GM21717 (cell line): Measurements from ENCODE around the gene CACNA2D4.

Source experiments
- ATAC-seq: cut with Tn5 transposase; IDR thresholded peaks from one replicate; pipeline ENCODE4 v1.9.1; 2021; ENCODE audit warnings: mild to moderate bottlenecking, moderate library complexity; ENCODE audit not compliant: unreplicated experiment

Gene CACNA2D4

DNA sequence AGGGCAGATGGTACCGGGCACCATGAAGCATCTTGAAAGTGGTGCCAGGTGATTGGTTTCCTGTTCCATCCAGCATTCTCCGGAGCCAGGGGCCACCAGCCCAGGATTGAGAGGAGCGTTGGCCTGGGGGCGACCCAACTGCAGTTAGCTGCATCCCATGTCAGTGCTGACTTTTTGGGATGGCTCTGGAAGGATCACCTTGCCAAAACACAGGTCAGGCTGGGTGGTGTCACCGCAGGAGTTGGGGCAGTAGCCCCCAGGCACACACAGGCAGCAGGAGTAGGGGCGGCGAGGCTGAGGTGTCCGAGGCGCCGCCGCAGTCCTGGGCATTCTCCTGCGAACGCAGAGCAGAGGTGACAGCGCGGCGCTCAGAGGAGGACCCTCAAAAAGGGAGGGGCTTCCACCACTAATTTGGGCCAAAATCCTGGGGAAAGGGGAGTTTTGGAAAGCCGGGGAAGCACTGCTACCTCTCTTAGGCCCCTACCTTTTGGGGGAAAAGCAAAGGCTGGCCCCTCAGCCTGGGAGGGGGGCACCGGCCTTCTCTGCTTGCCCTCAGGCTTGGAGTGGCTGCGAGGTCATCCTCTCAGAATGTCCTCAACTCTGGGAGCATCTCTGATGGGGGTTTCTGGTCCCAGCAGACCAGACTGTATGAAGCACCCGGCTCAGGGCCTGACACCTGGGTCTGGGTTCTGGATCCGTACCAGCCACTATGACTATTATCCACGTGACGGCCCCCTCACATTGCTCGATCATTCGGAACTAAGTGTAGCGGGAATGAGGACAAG lies 124.8 kb downstream of the CACNA2D4 start:
- no peak for ATAC-seq

- no peak for ATAC-seq
Measured at GRCh38 chr12:1792406-1792805, 126.0 kb downstream of the CACNA2D4 start.

GRCh38 chr12:1791104-1791841 lies 127.2 kb downstream of the CACNA2D4 start:
- ATAC-seq: no peak

DNA sequence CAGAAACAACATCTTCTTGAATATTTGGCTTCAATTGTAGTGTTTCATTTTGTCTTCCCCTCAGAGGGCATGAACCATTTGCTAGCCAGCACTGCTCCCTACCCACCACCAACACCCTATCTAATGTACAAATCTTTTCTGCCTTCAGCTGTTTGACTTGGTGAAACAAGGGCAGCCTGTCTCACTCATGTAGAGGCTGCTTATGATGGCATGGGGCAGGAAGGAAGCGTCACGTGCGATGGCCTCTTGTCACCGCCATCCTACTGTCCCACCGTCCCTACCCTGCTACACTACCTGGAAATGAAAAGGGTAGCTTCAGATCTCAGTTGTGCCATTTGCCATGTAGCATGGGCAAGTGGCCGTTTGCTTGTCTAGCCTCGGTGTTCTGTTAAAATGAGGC lies 128.0 kb downstream of the CACNA2D4 start:
- no peak for ATAC-seq

DNA sequence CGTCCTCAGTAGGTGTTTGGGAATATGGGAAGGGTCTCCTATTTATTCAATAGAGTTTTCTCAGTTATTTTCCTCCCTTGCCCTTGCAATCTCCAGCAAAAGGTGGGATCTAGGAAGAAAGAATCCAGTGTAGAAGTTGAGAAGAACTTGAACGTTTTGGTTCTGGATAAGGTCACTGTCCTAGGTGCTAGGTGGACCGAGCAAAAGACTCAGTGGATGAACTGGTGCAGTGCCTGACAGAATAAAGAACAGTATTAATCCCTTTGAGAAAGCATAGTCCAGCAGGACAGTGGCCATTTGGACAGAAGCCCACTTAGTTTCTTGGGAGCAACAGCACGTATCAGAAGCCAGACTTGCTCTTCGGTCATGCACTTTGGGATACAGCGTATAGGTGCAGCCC lies 130.7 kb downstream of the CACNA2D4 start:
- no peak for ATAC-seq

GRCh38 chr12:1782215-1782614 lies 136.2 kb downstream of the CACNA2D4 start:
- ATAC-seq: no peak

GRCh38 chr12:1781772-1782171 lies 136.7 kb downstream of the CACNA2D4 start:
- no peak for ATAC-seq

DNA sequence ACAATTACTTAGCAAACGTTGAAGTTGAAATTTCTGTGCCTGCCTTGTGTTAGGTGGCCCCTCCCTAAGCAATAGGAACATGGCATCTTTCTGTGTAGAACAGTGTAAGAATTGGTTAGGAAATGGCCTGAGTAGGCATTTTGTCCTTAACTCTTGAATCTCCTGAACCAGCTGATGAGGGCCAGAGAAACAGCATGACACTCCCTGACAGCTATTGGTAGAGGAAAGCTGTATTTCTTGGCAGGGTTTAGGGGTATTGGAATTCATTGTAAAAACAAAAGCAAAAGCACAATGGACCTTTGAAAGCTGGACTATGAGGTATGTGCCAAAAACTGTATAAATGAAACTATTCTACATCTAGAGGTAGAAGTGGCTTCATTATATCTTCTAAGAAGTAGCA lies 138.7 kb downstream of the CACNA2D4 start:
- ATAC-seq: no peak

- no peak for ATAC-seq
Measured at GRCh38 chr12:1778911-1779310, 139.5 kb downstream of the CACNA2D4 start.

DNA sequence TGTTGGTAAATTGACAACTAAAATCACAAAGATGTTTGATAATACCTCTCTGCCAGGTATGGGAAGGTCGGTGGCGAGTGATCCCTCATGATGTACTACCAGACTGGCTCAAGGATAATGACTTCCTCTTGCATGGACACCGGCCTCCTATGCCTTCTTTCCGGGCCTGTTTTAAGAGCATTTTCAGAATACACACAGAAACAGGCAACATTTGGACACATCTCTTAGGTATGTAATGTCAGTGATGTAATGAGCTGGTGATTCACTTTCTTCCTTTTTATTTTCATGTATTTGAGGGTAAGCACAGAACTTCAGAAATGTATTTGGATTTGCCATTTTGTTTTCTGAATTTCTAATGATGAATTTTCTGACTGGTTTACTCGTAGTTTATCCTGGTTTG lies 140.7 kb downstream of the CACNA2D4 start:
- ATAC-seq: no peak

GRCh38 chr12:1776170-1776921 lies 142.1 kb downstream of the CACNA2D4 start:
- ATAC-seq: no peak

DNA sequence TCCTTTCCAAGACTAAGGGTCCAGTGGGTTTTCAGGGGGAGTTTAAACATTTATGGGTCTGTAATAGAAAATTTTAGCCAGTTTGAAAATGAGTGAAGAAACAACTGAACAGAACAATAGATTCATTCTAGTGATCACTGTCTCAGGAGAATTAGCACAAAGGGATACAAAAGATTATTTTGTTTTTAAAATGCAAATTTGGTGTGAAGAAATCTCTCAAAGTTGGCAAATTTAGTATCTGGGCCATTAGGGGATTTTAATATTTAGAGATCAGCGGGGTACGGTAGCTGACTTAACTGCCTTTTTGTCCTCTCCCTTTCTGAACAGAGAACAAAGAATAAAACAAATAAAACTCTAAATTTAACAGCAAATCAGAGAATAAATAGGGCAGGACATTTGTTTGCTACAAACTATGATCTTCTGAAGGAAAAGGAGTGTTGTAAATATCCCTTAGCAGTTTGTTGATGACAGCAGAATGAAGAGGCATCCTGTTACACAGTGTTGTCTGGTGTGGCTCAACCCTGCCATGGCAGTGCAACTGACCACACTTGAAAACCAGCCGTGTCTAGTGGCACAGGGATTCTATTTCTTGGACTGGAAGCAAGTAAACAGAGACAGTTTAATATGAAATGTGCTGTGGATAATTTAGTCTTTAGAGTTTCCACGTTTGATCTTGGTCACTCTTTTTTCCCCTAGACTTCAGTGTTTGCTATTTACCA lies 144.4 kb downstream of the CACNA2D4 start:
- no peak for ATAC-seq

- no peak for ATAC-seq
Measured at GRCh38 chr12:1769809-1770494, 148.5 kb downstream of the CACNA2D4 start.

- no peak for ATAC-seq
Measured at GRCh38 chr12:1768615-1769014, 149.8 kb downstream of the CACNA2D4 start.

DNA sequence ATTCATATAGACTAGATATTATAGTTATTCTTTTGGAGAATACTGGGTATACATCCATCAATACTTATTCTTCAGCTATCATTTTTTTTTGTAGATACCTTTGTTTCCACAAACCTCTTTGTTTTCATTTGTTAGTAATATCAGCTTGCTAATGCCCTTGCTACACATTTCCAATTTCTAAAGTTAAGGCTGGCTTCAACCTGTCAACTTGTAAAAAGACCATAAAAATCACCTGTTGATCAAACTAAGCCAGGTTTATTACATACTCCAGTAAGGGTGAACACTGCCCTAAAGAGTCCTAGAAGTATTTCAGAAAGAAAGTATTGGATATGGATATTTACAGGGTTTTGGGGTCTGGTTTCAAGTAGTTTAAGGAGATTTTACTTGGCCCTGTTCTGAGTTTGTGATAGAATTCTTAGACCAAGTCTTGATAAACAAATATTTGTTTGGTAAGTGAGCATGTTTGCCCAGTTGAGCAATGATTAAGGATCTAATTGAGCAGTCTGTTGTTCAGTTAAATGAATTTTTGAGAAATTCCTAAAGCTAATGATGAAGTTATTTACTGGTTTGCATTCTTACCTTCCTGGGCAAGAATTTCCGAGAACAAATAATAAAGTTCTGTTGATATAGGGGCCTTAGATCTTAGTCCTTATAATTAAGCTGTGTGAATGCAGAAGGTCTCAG lies 150.9 kb downstream of the CACNA2D4 start:
- ATAC-seq: no peak

DNA sequence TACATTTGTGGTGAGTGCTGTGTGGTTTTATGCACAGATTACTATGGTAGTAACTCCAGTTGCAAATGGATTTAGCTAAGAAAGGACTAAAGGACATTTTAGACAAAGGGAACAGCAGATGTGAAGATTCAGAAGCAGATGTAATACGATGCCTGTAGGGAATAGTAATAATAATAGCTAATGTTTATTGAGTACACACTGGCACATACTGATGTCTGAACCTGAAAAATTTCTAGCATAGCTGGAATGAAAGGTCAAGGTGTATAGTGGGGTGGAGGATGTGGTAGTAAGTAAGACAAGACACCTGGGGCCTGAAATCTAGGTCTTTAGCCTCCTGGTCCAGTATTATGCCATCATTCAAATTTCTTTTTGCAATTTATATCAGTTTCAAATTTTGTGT lies 152.3 kb downstream of the CACNA2D4 start:
- ATAC-seq: no peak

DNA sequence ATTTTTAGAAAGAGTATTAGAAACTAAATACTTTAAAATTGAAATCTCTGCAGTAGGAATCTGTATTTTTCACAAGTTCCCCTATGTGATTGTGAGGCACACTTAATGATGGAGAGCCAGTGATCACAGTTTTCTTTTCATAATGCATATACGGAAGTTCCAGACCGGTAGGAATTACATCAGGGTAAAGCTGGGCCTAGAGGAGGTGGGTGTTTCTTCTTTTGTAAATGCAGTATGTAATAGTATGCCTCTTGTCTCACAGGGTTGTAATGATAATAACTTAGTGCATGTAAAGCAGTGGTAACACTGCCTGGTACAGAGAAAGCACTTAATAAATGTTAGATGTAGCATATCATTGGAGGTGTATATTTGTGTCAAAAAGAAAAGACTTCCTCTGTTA lies 155.3 kb downstream of the CACNA2D4 start:
- no peak for ATAC-seq

- no peak for ATAC-seq
Measured at GRCh38 chr12:1761857-1762256, 156.6 kb downstream of the CACNA2D4 start.

GRCh38 chr12:1760566-1761382 lies 157.7 kb downstream of the CACNA2D4 start:
- ATAC-seq: no peak
